H1 (cell line): ENCODE measurements around the gene PRKRIP1. TPM values are rescaled to one million over a fixed set of nuclear protein-coding genes. Genes with fewer than 3 reads are reported as not detected.

Experiments used
- CTCF ChIA-PET: fragments of 300-600 bp; sonication (Branson Sonifier 250); formaldehyde crosslinking; loops from one replicate; lab custom pipeline; 2021; ENCODE audit not compliant: partially characterized antibody; lab: Charles Lee
- POLR2A ChIA-PET: fragments of 300-600 bp; sonication (Branson Sonifier 250); formaldehyde crosslinking; loops from one replicate; lab custom pipeline; 2021; ENCODE audit warnings: inconsistent platforms; ENCODE audit not compliant: partially characterized antibody; lab: Charles Lee
- DNase-seq, 2 experiments: peaks; one replicate each; pipeline versions ENCODE4 v3.0.0 to v3.0.0-alpha.2; 2010 to 2022; ENCODE audit warnings: low spot score in 2 of 2, low read depth in 1 of 2, mixed read lengths in 1 of 2
- FAIRE-seq: peaks from 2 replicates; lab custom pipeline; 2011; peaks lifted over from hg19 to GRCh38; lab: Jason Lieb, UNC
- H2AFZ ChIP-seq: 2 replicates; pipeline ENCODE4 v1.8.1; 2012; ENCODE audit warnings: low read length, inconsistent platforms
- H2AK5ac ChIP-seq: 2 replicates; pipeline ENCODE4 v1.6.1; 2013; ENCODE audit warnings: low read depth, low read length
- H2BK120ac ChIP-seq: replicated peaks from 2 replicates; pipeline ENCODE3; 2013; ENCODE audit warnings: low read depth, low read length, inconsistent platforms
- H2BK12ac ChIP-seq: 2 replicates; pipeline ENCODE4 v1.6.1; 2013; ENCODE audit warnings: low read depth, low read length
- H2BK15ac ChIP-seq: 2 replicates; pipeline ENCODE4 v1.6.1; 2013; ENCODE audit warnings: low read length
- H2BK20ac ChIP-seq: 2 replicates; pipeline ENCODE4 v1.6.1; 2013; ENCODE audit warnings: low read length
- H2BK5ac ChIP-seq: 2 replicates; pipeline ENCODE4 v1.6.1; 2013; ENCODE audit warnings: low read depth, low read length
- H3K14ac ChIP-seq: 2 replicates; pipeline ENCODE4 v1.6.1; 2013; ENCODE audit warnings: inconsistent platforms; ENCODE audit not compliant: insufficient read length
- H3K18ac ChIP-seq: 2 replicates; pipeline ENCODE4 v1.6.1; 2013; ENCODE audit warnings: low read length; ENCODE audit errors: extremely low read depth
- H3K23ac ChIP-seq: 2 replicates; pipeline ENCODE4 v1.6.1; 2013; ENCODE audit warnings: inconsistent platforms; ENCODE audit not compliant: insufficient read length
- H3K23me2 ChIP-seq: 2 replicates; pipeline ENCODE4 v1.6.1; 2013; ENCODE audit warnings: low read depth, low read length
- H3K27ac ChIP-seq: 2 replicates; pipeline ENCODE4 v1.6.1; 2011; ENCODE audit warnings: low read depth, low read length, inconsistent platforms
- H3K27me3 ChIP-seq, 4 experiments: replicated peaks in 1 of 4; 1 replicate in 1 of 4; 2 replicates in 3 of 4; pipeline versions ENCODE4 v1.6.1 to v1.8.1; 2011 to 2013; ENCODE audit warnings: low read length in 3 of 4, mild to moderate bottlenecking in 3 of 4, inconsistent platforms in 2 of 4, mixed read lengths in 2 of 4, moderate library complexity in 1 of 4; ENCODE audit not compliant: control insufficient read depth in 3 of 4, insufficient read depth in 3 of 4; ENCODE audit errors: extremely low read depth in 1 of 4
- H3K36me3 ChIP-seq, 4 experiments: 2 replicates each; pipeline versions ENCODE4 v1.6.1 to v1.8.1; 2011 to 2013; ENCODE audit warnings: mild to moderate bottlenecking in 4 of 4, low read length in 3 of 4, moderate library complexity in 2 of 4, control low read depth in 1 of 4, inconsistent platforms in 1 of 4; ENCODE audit not compliant: insufficient read depth in 4 of 4, control insufficient read depth in 2 of 4
- H3K4ac ChIP-seq: replicated peaks from 2 replicates; pipeline ENCODE3; 2013; ENCODE audit warnings: low read length, low read depth, mixed read lengths, inconsistent platforms; ENCODE audit not compliant: insufficient read length
- H3K4me1 ChIP-seq, 4 experiments: replicated peaks in 1 of 4; 1 replicate in 1 of 4; 2 replicates in 3 of 4; pipeline versions ENCODE4 v1.6.1 to v1.8.1; 2011 to 2013; ENCODE audit warnings: low read length in 3 of 4, inconsistent platforms in 2 of 4, mixed read lengths in 1 of 4; ENCODE audit not compliant: insufficient read depth in 4 of 4, control insufficient read depth in 3 of 4
- H3K4me2 ChIP-seq, 2 experiments: 2 replicates each; pipeline versions ENCODE4 v1.6.1 to v1.8.1; 2011 to 2013; ENCODE audit warnings: low read depth in 2 of 2, low read length in 2 of 2, control low read depth in 1 of 2, inconsistent platforms in 1 of 2, mild to moderate bottlenecking in 1 of 2; ENCODE audit not compliant: insufficient read depth in 1 of 2
- H3K4me3 ChIP-seq, 4 experiments: fragments of 200-600, 300-600 bp in 1 of 4; sonication (generic), shearing (Covaris generic), sonication (Bioruptor Twin) in 1 of 4; 2 replicates each; pipeline versions ENCODE4 v1.5.1 to v1.8.1; 2011 to 2016; ENCODE audit warnings: low read length in 4 of 4, low read depth in 3 of 4, control low read depth in 2 of 4, inconsistent platforms in 2 of 4, mild to moderate bottlenecking in 2 of 4, mixed read lengths in 1 of 4, moderate library complexity in 1 of 4; ENCODE audit not compliant: insufficient read depth in 2 of 4; ENCODE audit errors: extremely low read depth in 1 of 4
- H3K56ac ChIP-seq: replicated peaks from 2 replicates; pipeline ENCODE3; 2013; ENCODE audit warnings: low read depth, mild to moderate bottlenecking, mixed read lengths, low read length, inconsistent platforms; ENCODE audit not compliant: insufficient read length
- H3K79me1 ChIP-seq: 2 replicates; pipeline ENCODE4 v1.6.1; 2013; ENCODE audit warnings: low read depth, low read length, control low read depth
- H3K79me2 ChIP-seq, 2 experiments: 2 replicates each; pipeline versions ENCODE4 v1.6.1 to v1.8.1; 2012 to 2013; ENCODE audit warnings: low read length in 2 of 2, mild to moderate bottlenecking in 2 of 2, inconsistent platforms in 1 of 2; ENCODE audit not compliant: insufficient read depth in 2 of 2, control insufficient read depth in 1 of 2
- H3K9ac ChIP-seq, 4 experiments: replicated peaks in 1 of 4; 1 replicate in 1 of 4; 2 replicates in 3 of 4; pipeline versions ENCODE4 v1.6.1 to v1.8.1; 2011 to 2013; ENCODE audit warnings: low read depth in 3 of 4, low read length in 3 of 4, control low read depth in 2 of 4, mild to moderate bottlenecking in 2 of 4, moderate library complexity in 2 of 4, inconsistent platforms in 1 of 4; ENCODE audit errors: extremely low read depth in 1 of 4
- H3K9me3 ChIP-seq, 2 experiments: 2 replicates each; pipeline versions ENCODE4 v1.6.1 to v1.8.1; 2012 to 2013; ENCODE audit warnings: mild to moderate bottlenecking in 2 of 2, moderate library complexity in 2 of 2, control low read depth in 1 of 2, inconsistent platforms in 1 of 2, low read depth in 1 of 2, low read length in 1 of 2, mixed read lengths in 1 of 2; ENCODE audit not compliant: insufficient read depth in 2 of 2
- H4K20me1 ChIP-seq, 2 experiments: replicated peaks in 1 of 2; 2 replicates each; pipeline versions ENCODE3 to v1.8.1; 2011 to 2013; ENCODE audit warnings: inconsistent platforms in 2 of 2, low read length in 2 of 2, mild to moderate bottlenecking in 1 of 2; ENCODE audit not compliant: insufficient read depth in 2 of 2, control insufficient read depth in 1 of 2
- H4K5ac ChIP-seq: 2 replicates; pipeline ENCODE4 v1.6.1; 2013; ENCODE audit warnings: low read length, low read depth, mixed read lengths, inconsistent platforms; ENCODE audit not compliant: insufficient read length
- H4K8ac ChIP-seq: 2 replicates; pipeline ENCODE4 v1.8.0; 2013; ENCODE audit warnings: mild to moderate bottlenecking, moderate library complexity, low read length, inconsistent platforms; ENCODE audit not compliant: insufficient read depth; ENCODE audit errors: extremely low read depth
- H4K91ac ChIP-seq: replicated peaks from 2 replicates; pipeline ENCODE3; 2013; ENCODE audit warnings: low read length, mixed read lengths, inconsistent platforms; ENCODE audit not compliant: insufficient read length
- BACH1 ChIP-seq: IDR thresholded peaks from 2 replicates; pipeline ENCODE4 v1.6.1; 2012; ENCODE audit warnings: low read length, improper control_type of control experiment
- CBX5 ChIP-seq: fragments of 300-800, 300-1000 bp; sonication (generic); IDR thresholded peaks from 2 replicates; pipeline ENCODE4 v1.7.1; 2016; ENCODE audit warnings: antibody characterized with exemption, low read length, low read depth
- KDM5A ChIP-seq: fragments of 200-600 bp; IDR thresholded peaks from 2 replicates; pipeline ENCODE4 v1.7.1; 2012; ENCODE audit warnings: mild to moderate bottlenecking, low read length, inconsistent platforms, mixed read lengths
- SIRT6 ChIP-seq: IDR thresholded peaks from one replicate; pipeline ENCODE4 v1.7.1; 2012; ENCODE audit warnings: low read length, inconsistent platforms
- TAF7 ChIP-seq: optimal IDR thresholded peaks from 2 replicates; pipeline ENCODE3; 2011; ENCODE audit warnings: low read depth, mild to moderate bottlenecking, inconsistent platforms, low read length, moderate library complexity, borderline replicate concordance
- WGBS, 2 experiments: shearing (Covaris generic) in 1 of 2; methylation state at CpG; one replicate each; pipeline versions ENCODE4 v1.1.6 to v1.1.7; 2013 to 2015; ENCODE audit warnings: low lambda C conversion rate in 2 of 2, mixed read lengths in 2 of 2, inconsistent platforms in 1 of 2, low coverage in 1 of 2, missing lambda C conversion rate in 1 of 2; ENCODE audit not compliant: insufficient replicate concordance in 2 of 2, insufficient coverage in 1 of 2, insufficient read length in 1 of 2; ENCODE audit errors: extremely low coverage in 1 of 2, missing lambda C conversion rate in 1 of 2; 5-methylcytosine and 5-hydroxymethylcytosine counted together
- polyA plus RNA-seq, 7 experiments: library from polyadenylated mRNA; depleted of rRNA in 3 of 7; stranded (reverse) in 5 of 7; unstranded in 2 of 7; fragments of >200 nt in 5 of 7; fragments of 200-250 nt in 2 of 7; gene quantifications; 1 replicate in 5 of 7; 2 replicates in 1 of 7; 4 replicates in 1 of 7; pipeline versions ENCODE4 v1.2.1 to v1.2.3, GENCODE V29; 2011 to 2013; ENCODE audit warnings: missing spikeins in 2 of 7, mixed read lengths in 2 of 7
- total RNA-seq: library from RNA; stranded (reverse); fragmentation: NEBNext Ultra II Directional; extraction: Animal tissue kit (Norgen Biotek cat#: 25700); gene quantifications from 2 replicates; pipeline ENCODE4 v1.2.1, GENCODE V29; 2021

PRKRIP1 gene
- total and polyA plus RNA-seq, 2 of the 8 experiments (the other 6 are each of a cell fraction or from before 2014, with no cell fraction given), result 11.1 to 22.0 TPM

DNA sequence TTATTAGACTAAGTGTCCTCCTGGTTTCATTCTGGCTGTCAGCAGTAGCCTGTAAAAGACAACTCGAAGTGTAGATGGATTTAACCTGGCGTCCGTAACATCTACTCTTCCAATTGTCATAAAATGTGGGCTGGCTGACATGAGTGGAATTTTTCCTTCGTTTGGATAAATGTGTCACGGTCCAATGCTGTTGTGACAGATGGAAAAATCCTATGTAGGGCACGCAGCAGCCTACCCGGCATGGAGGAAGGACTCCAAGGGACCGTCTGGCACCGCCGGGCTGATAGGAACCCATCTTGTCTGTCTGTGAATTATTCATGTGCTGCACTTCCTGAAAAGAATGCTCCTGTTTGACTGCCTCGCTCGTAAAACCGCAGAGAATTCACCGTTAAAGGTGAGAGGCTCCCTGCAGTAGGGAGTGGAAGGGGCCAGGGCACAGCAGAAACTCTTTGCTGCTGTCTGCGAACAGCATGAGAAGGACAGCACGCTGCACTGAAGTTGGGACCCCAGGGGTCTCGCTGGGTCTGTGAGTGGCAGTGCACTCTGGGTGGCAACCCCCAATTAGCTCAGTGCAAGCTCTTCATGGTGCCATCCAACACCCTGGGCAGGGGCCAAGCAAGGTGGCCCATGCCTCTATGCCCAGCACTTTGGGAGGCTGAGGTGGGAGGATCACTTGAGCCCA lies 35.6 kb downstream of the PRKRIP1 start:
- no peak overlapping the region for H3K18ac ChIP-seq
- POLR2A ChIA-PET, result interaction anchor here (0.7 to 2.3 kb wide), 3 partner anchors 10 to 35 kb away, joined by 3 to 8 read pairs (median 3); partner anchors contain the start of gene PRKRIP1
- no peak overlapping the region for H3K4me2 ChIP-seq
- H4K91ac ChIP-seq, result no peak overlapping the region
- H3K14ac ChIP-seq, result no peak overlapping the region
- no peaks in the 10 kb centered on the region for H3K79me1 ChIP-seq
- no peak overlapping the region for H4K8ac ChIP-seq
- H3K4me3 ChIP-seq, result no peak overlapping the region
- peaks cover 0 to 3% of the 10 kb centered on the region in 2 experiments for H4K20me1 ChIP-seq
- H3K27me3 ChIP-seq, result no peaks in the 10 kb centered on the region
- DNase-seq, result no peak
- no peak overlapping the region for H3K23ac ChIP-seq
- H2BK120ac ChIP-seq, result no peak overlapping the region
- H2AFZ ChIP-seq, result no peak overlapping the region
- no peak overlapping the region for H4K5ac ChIP-seq
- H3K9me3 ChIP-seq, result no peaks in the 10 kb centered on the region
- H2BK20ac ChIP-seq, result no peak overlapping the region
- H3K9ac ChIP-seq, result no peak overlapping the region
- FAIRE-seq, result no peak
- H2BK15ac ChIP-seq, result no peak overlapping the region
- no peak overlapping the region for H3K27ac ChIP-seq
- no peak overlapping the region for H2BK12ac ChIP-seq
- peaks cover 0 to 8% (median 5%) of the 10 kb centered on the region in 4 experiments; a peak in 5 of 7 replicates for H3K4me1 ChIP-seq
- CTCF ChIA-PET, result interaction anchor here (0.6 to 1.4 kb wide), 5 partner anchors 18 to 1215 kb away, joined by 3 to 5 read pairs (median 4); no protein-coding TSS in a partner anchor
- peaks cover 0 to 3% (median 0%) of the 10 kb centered on the region in 4 experiments; a peak in 2 of 8 replicates for H3K36me3 ChIP-seq
- no peak overlapping the region for H3K4ac ChIP-seq
- H2BK5ac ChIP-seq, result 0 out of 2 replicates have a peak overlapping the region, but pooled peaks have one; percentile 1
- 0 out of 2 replicates have a peak overlapping the region, but pooled peaks have one; percentile 20 for H2AK5ac ChIP-seq
- 83% methylated on average over 17 of the region's 17 CpGs; no CpG with 5 or more reads in 1 of the 2 experiments for WGBS, 2 experiments
- TF ChIP-seq SIRT6 (no peak), KDM5A (no peak), TAF7 (no peak), CBX5 (no peak), BACH1 (no peak)
- H3K79me2 ChIP-seq, result no peaks in the 10 kb centered on the region
- no peak overlapping the region for H3K56ac ChIP-seq
- peaks cover 3% of the 10 kb centered on the region; the same call in 1 of the 2 replicates for H3K23me2 ChIP-seq
